Adrenal gland (tissue), 5 donors: ENCODE measurements around the gene MRPL36.

Experiments
- CTCF ChIP-seq, 6 experiments: fragments of 450-650 bp in 4 of 6; fragments of 200-600 bp in 2 of 6; sonication (generic) in 1 of 6; IDR thresholded peaks; 1 replicate in 5 of 6; 2 replicates in 1 of 6; pipeline versions ENCODE4 v1.5.1 to v1.8.0; 2016 to 2021; ENCODE audit warnings: antibody characterized with exemption in 6 of 6, mild to moderate bottlenecking in 2 of 6, moderate library complexity in 1 of 6
- POLR2A ChIP-seq, 2 donors: fragments of 450-650 bp; IDR thresholded peaks; one replicate each; pipeline ENCODE4 v1.6.1; 2017; ENCODE audit warnings: antibody characterized with exemption in 2 of 2, mild to moderate bottlenecking in 2 of 2, moderate library complexity in 1 of 2
- donor health status: DM: no; HTN: no; CAD: no.

GRCh38 chr5:1761453-1761755, 38.2 kb downstream of the MRPL36 start:
- TF ChIP-seq POLR2A (IDR thresholded peaks at IDR 0.05) = no peak
- TF ChIP-seq CTCF (IDR thresholded peaks at IDR 0.05) = no peak
